Stimulated activated CD4-positive, alpha-beta T cell treated with anti-CD3 and anti-CD28 coated beads, TNF-alpha, amount 100 ng/mL, for 24 hours (primary cell): ENCODE data around the gene MXD3.
"Not testable (repeated sequence)": the region's sequence is repeated elsewhere in the genome, so short reads cannot be mapped to it uniquely, and the experiment has no call there.

ENCODE experiments used
- DNase-seq, 3 experiments: peaks; one replicate each; pipeline ENCODE4 v3.0.0-alpha.2; 2020; ENCODE audit warnings: low read depth in 3 of 3

MXD3 gene

GRCh38 chr5:177343777-177344176 lies 32.1 kb upstream of the MXD3 start:
- no peak for DNase-seq

DNA sequence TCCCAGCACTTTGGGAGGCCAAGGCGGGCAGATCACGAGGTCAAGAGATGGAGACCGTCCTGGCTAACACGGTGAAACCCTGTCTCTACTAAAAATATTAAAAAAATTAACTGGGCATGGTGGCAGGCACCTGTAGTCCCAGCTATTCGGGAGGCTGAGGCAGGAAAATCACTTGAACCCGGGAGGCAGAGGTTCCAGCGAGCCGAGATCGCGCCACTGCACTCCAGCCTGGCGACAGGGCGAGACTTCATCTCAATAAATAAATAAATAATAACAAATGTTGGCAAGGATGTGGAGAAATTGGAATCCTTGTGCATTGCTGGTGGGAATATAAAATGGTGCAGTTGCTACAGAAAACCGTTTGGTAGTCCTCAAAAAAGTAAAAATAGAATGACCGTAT lies 31.3 kb upstream of the MXD3 start:
- DNase-seq, result not testable (repeated sequence)

DNA sequence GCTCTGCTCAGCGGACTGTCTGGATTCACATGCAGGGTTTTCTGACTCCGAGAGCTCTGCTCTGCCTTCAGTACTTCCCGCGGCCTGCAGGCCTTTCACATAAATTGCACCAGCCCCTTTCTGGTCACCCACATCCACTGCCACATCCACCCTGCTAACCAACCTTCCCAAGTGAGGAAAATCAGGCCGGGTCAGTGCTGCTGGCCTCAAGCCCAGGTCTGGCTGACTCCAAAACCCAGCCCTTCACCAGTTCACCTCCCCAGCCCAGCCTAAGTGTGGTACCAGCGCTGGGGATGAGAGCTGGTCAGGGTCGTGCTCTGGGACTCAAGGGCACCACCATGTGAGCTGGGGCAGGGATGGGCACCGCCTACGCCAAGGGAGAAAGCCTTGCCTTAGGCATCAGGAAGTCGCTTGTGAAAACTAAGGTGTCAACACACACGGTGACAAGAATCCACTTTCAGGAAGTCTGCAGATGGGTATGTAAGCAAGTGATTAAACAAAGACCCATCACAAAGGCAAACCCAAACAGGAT lies 27.5 kb upstream of the MXD3 start:
- no peak for DNase-seq

- no peak for DNase-seq
These were observed 26.8 kb upstream of the MXD3 start for GRCh38 chr5:177338251-177339106.

GRCh38 chr5:177336603-177337494 lies 25.2 kb upstream of the MXD3 start:
- no peak for DNase-seq

- peak in 1 of 3 experiments; percentile 29 for DNase-seq
These were observed 24.4 kb upstream of the MXD3 start for GRCh38 chr5:177336112-177336511.

GRCh38 chr5:177335701-177336065 lies 24.0 kb upstream of the MXD3 start:
- DNase-seq, result no peak

GRCh38 chr5:177334781-177335700 lies 23.3 kb upstream of the MXD3 start:
- no peak for DNase-seq

- no peak for DNase-seq
These were observed 22.5 kb upstream of the MXD3 start for GRCh38 chr5:177334155-177334551.

- no peak for DNase-seq
These were observed 21.9 kb upstream of the MXD3 start for GRCh38 chr5:177333420-177334154.

DNA sequence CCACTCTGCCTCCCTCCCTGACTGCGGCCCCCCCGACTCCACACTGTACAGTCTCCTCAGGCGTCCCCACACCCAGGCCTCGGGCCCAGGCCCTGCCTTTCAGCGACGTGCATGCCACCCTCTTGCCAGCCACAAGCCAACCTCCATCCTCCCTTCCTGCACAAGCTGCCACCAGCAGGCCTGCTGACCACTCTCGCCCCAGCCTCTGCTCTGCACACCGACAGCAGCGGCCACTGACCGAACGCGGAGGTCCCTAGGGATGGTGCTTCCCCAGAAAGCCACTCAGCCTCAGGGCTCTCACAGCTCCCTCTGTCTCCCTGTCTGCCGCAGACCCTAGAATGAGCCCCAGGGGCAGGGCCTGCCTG lies 21.2 kb upstream of the MXD3 start:
- DNase-seq, result no peak

DNA sequence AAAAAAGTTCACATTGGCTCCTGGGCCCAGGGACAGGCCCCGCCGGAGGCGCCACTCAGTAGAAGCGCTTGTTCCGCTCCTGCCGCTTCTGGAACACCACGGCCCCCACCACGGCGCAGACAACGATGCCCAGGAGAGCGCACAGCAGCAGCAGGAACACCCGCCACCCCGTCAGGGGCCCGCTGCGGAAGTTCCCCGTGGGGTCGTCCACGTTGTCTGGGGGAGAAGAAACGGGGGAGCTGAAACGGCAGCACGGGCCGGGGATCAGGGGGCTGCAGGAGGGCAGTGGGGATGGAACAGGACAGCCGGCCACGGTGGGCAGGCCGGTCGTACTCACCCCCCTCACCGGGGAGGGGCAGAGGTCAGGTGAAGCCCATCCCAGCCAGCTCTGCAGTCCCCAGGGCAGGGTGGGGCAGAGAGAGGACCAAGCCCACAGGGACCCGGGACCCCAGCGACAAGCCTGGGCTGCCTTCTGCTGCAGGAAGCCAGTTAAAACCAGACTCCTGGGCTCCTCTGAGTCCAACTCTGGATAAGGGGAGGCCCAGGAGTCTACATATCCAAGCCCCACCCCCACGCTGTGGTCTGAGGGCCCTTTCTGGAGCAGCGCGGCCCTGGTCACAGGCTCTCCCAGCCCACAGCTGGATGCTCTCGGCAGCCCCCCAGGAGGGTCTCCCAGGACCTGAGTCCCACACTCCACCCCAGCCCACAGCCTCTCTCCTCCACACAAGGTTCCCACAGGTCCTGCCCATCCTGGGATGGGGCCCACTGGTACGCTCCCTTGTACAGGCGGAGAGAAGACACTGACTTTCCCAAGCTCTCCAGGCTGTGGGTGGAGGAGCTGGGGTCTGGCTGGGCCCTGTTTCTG lies 20.6 kb upstream of the MXD3 start:
- DNase-seq, result no peak

DNA sequence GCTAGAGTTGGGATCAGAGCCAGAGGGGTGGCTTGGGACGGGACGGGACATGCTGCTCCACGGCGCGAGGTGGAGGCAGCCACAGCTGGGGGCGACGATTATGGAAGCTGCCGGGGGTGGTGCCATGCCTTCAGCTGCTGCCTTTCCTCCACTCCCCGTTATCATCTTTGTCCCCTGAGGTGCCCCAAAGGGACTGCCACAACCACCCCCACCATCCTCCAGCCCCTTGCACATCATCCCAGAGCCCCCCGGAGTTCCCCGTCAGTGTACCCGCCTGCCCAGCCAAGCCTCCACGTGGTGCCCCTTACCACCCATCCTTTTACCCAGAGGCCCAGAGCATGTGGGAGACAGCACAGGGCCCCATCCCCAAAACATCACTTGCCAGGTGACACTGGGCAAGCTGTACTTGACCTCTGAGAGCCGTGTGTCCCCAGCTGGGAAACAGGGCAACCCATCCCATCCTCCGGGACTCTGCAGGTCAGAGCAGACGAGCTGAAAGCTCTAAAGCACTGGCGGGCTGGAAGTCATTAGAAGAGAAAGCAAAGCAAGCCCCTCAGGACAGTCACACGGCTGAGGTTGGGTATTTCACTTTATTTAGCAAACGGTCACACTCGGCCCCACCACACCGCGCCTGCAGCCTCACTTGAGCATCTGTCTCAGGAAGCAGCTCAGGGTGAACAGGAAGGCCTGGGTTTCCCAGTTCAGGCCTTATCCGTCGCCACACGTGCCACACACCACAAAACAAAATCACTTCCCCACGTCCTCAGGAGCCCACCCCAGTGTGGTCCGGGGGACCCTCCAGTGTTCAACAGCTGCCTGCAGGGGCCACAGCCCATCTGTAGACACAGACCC lies 19.5 kb upstream of the MXD3 start:
- no peak for DNase-seq

GRCh38 chr5:177329883-177330282 lies 18.2 kb upstream of the MXD3 start:
- DNase-seq, result no peak

DNA sequence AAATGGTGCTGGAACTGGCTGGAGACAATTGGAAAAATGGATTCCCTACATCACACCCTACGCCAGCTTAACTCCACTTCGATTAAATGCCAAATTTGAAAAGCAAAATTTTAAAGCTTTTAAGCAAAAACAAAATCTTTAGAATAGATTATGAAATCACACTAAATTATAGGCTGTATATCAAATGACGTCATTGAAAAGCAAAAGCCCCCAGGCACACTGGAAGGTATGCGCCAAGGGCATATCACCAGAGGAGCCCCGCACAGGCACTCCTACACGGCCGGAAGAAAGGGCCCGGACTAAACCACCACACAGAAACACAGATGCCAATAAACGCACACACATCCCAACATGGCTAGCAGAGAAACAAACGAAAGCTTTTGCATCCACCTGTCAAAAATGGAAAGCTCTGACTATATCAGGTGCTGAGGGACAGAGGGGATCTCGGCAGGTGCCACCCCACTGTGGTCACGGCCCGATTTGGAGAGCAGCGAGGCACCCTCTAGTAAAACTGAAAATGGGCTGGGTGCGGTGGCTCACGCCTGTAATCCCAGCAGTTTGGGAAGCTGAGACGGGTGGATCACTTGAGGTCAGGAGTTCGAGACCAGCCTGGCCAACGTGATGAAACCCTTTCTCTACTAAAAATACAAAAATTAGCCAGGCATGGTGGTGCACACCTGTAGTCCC lies 17.0 kb upstream of the MXD3 start:
- no peak for DNase-seq

DNA sequence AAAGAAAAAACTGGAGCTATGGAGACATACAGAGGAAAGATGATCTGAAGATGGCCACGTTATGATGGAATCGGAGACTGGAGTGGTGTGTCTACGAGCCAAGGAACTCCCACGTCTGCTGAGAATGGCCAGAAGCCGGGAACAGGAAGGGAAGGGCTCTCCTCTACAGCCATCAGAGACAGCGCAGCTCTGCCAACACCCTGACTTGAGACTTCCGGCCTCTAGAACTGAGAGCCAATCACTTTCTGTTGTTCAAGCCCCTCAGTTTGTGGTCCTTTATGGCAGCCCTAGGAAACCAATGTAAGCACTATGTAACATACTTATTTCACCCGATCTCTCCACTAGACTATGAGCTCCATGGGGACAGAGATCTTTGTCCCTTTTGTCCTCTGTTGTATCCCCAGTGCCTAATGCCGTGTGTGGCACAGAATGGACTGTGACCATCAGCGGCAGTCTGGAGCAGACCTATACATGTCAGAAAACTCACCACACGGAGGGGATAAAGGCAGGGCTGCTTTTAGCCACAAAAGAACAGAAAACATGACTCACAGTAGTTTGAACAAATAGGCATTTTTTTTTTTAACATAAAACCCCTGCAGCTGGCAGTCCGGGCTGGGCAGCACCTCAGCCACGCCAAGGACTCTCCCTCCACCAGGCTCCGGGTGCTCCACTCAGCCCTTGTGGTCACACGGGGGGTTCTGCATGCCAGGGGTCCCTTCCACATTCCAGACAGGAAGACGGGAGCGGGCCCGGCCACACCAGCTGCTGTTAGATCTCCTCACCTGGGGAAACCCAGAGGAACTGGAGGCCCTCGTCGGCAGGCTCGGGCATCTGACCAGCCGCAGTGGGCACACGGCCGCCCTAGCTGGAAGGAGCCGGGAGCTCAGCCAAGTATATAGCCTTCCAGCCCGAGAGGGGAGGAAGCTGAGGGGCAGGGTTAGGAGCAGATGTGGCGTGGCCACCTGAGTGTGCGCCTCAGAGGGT lies 16.1 kb upstream of the MXD3 start:
- no peak for DNase-seq

- DNase-seq, result no peak
These were observed 14.2 kb upstream of the MXD3 start for GRCh38 chr5:177325868-177326381.
